GM23338 (cell line): ENCODE measurements around the gene CUX1. TPM values are rescaled to one million over a fixed set of nuclear protein-coding genes. Genes with fewer than 3 reads are reported as not detected.

ENCODE experiments used
- ATAC-seq: fragments of 200-7000 bp; cut with Tn5 transposase; 3 replicates; pipeline ENCODE4 v1.9.1; 2020
- DNase-seq: peaks from one replicate; pipeline ENCODE4 v3.0.0-alpha.2; 2015; ENCODE audit warnings: low spot score
- H2AFZ ChIP-seq: fragments of 200-600 bp; sonication (generic); 2 replicates; pipeline ENCODE4 v1.8.0; 2016; ENCODE audit warnings: antibody characterized with exemption, mild to moderate bottlenecking, moderate library complexity
- H3F3A ChIP-seq: fragments of 200-600 bp; sonication (generic); replicated peaks from 2 replicates; pipeline ENCODE4 v1.8.0; 2017; ENCODE audit warnings: antibody characterized with exemption, mixed run types, low read depth
- H3K27ac ChIP-seq: fragments of 200-600 bp; sonication (generic); 2 replicates; pipeline ENCODE4 v1.6.1; 2016; ENCODE audit warnings: low read depth
- H3K27me3 ChIP-seq: fragments of 200-600 bp; sonication (generic); 2 replicates; pipeline ENCODE4 v1.8.0; 2016; ENCODE audit warnings: mild to moderate bottlenecking, mixed run types, moderate library complexity; ENCODE audit not compliant: insufficient read depth
- H3K36me3 ChIP-seq: fragments of 200-600 bp; sonication (generic); 2 replicates; pipeline ENCODE4 v1.8.0; 2016; ENCODE audit warnings: mild to moderate bottlenecking; ENCODE audit not compliant: insufficient read depth
- H3K4me1 ChIP-seq: fragments of 200-600 bp; sonication (generic); 2 replicates; pipeline ENCODE4 v1.8.0; 2016; ENCODE audit warnings: mild to moderate bottlenecking, moderate library complexity; ENCODE audit not compliant: insufficient read depth
- H3K4me2 ChIP-seq: fragments of 200-600 bp; sonication (generic); 2 replicates; pipeline ENCODE4 v1.7.1; 2017; ENCODE audit warnings: mixed run types
- H3K4me3 ChIP-seq: fragments of 200-600 bp; sonication (generic); 2 replicates; pipeline ENCODE4 v1.6.1; 2016; ENCODE audit warnings: mixed run types
- H3K79me2 ChIP-seq: fragments of 200-600 bp; sonication (generic); replicated peaks from 2 replicates; pipeline ENCODE4 v1.8.0; 2017; ENCODE audit warnings: mild to moderate bottlenecking; ENCODE audit not compliant: insufficient read depth
- H3K9me2 ChIP-seq: fragments of 200-600 bp; sonication (generic); 2 replicates; pipeline ENCODE4 v1.8.0; 2017; ENCODE audit not compliant: insufficient read depth
- H4K20me1 ChIP-seq: fragments of 200-600 bp; sonication (generic); replicated peaks from 2 replicates; pipeline ENCODE4 v1.8.0; 2017; ENCODE audit warnings: mild to moderate bottlenecking; ENCODE audit not compliant: insufficient read depth
- H3K27ac Mint-ChIP-seq: 2 replicates; pipeline ENCODE4 v1.8.0; 2020; ENCODE audit warnings: inconsistent platforms, mild to moderate bottlenecking, moderate library complexity, mixed read lengths
- H3K27me3 Mint-ChIP-seq: 3 replicates; pipeline ENCODE4 v1.8.0; 2022; ENCODE audit warnings: low read depth, mild to moderate bottlenecking, moderate library complexity, mixed read lengths, inconsistent platforms; ENCODE audit not compliant: insufficient read depth, poor library complexity
- H3K36me3 Mint-ChIP-seq: 3 replicates; pipeline ENCODE4 v1.8.0; 2021; ENCODE audit warnings: low read depth, mild to moderate bottlenecking, inconsistent platforms, moderate library complexity, mixed read lengths
- H3K4me1 Mint-ChIP-seq: 3 replicates; pipeline ENCODE4 v1.8.0; 2020; ENCODE audit warnings: mild to moderate bottlenecking, inconsistent platforms, mixed read lengths
- H3K4me3 Mint-ChIP-seq: 3 replicates; pipeline ENCODE4 v1.8.0; 2021; ENCODE audit warnings: moderate library complexity, mild to moderate bottlenecking, inconsistent platforms, mixed read lengths
- H3K9me3 Mint-ChIP-seq: 3 replicates; pipeline ENCODE4 v1.8.0; 2020; ENCODE audit warnings: moderate library complexity, mild to moderate bottlenecking, inconsistent platforms, mixed read lengths
- CREB1 ChIP-seq: fragments of 250-450 bp; sonication (Bioruptor Pico); IDR thresholded peaks from 2 replicates; pipeline ENCODE4 v1.5.0; 2020; ENCODE audit warnings: low read depth, mild to moderate bottlenecking, moderate library complexity
- CTCF ChIP-seq, 2 experiments: fragments of 200-600 bp in 1 of 2; sonication (generic) in 1 of 2; conservative IDR thresholded peaks; 2 replicates each; pipeline versions ENCODE4 v1.5.1 to v1.6.1; 2016 to 2017; ENCODE audit warnings: antibody characterized with exemption in 2 of 2, low read depth in 2 of 2, mild to moderate bottlenecking in 2 of 2, moderate library complexity in 1 of 2
- ETS1 ChIP-seq: IDR thresholded peaks from 2 replicates; pipeline ENCODE4 v1.6.1; 2016; ENCODE audit warnings: antibody characterized with exemption
- NANOG ChIP-seq: IDR thresholded peaks from 2 replicates; pipeline ENCODE4 v1.6.1; 2016; ENCODE audit warnings: antibody characterized with exemption, borderline replicate concordance
- STAT1 ChIP-seq: IDR thresholded peaks from one replicate; pipeline ENCODE4 v1.6.1; 2016; ENCODE audit warnings: antibody characterized with exemption; ENCODE audit not compliant: unreplicated experiment
- ZNF114 ChIP-seq: fragments of 250-450 bp; sonication (Bioruptor Pico); IDR thresholded peaks from 2 replicates; pipeline ENCODE4 v1.5.0; 2020; ENCODE audit warnings: mild to moderate bottlenecking, moderate library complexity
- ZNF331 ChIP-seq: fragments of 250-450 bp; sonication (Bioruptor Pico); IDR thresholded peaks from 2 replicates; pipeline ENCODE4 v1.5.0; 2020; ENCODE audit warnings: low read depth, mild to moderate bottlenecking, moderate library complexity
- polyA plus RNA-seq: library from polyadenylated mRNA; unstranded; fragments of >200 nt; fragmentation: Nextera tagmentation; extraction: Ambion mirVana; gene quantifications from 2 replicates; pipeline ENCODE4 v1.2.1, GENCODE V29; 2016
- total RNA-seq: library from RNA; depleted of rRNA; stranded (reverse); fragments of >200 nt; shearing (Covaris generic); gene quantifications from 2 replicates; pipeline ENCODE4 v1.2.3, GENCODE V29; 2014
- TF ChIP-seq, protein P1 (sequence below): IDR thresholded peaks from one replicate; pipeline ENCODE4 v1.6.1; 2018; ENCODE audit warnings: antibody characterized with exemption; ENCODE audit not compliant: unreplicated experiment

The CUX1 gene
- total and polyA plus RNA-seq, 2 experiments from 2014 or later = 49.9 to 64.0 TPM

- TF ChIP-seq, protein P1, sequence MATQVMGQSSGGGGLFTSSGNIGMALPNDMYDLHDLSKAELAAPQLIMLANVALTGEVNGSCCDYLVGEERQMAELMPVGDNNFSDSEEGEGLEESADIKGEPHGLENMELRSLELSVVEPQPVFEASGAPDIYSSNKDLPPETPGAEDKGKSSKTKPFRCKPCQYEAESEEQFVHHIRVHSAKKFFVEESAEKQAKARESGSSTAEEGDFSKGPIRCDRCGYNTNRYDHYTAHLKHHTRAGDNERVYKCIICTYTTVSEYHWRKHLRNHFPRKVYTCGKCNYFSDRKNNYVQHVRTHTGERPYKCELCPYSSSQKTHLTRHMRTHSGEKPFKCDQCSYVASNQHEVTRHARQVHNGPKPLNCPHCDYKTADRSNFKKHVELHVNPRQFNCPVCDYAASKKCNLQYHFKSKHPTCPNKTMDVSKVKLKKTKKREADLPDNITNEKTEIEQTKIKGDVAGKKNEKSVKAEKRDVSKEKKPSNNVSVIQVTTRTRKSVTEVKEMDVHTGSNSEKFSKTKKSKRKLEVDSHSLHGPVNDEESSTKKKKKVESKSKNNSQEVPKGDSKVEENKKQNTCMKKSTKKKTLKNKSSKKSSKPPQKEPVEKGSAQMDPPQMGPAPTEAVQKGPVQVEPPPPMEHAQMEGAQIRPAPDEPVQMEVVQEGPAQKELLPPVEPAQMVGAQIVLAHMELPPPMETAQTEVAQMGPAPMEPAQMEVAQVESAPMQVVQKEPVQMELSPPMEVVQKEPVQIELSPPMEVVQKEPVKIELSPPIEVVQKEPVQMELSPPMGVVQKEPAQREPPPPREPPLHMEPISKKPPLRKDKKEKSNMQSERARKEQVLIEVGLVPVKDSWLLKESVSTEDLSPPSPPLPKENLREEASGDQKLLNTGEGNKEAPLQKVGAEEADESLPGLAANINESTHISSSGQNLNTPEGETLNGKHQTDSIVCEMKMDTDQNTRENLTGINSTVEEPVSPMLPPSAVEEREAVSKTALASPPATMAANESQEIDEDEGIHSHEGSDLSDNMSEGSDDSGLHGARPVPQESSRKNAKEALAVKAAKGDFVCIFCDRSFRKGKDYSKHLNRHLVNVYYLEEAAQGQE = no peak
- no peak for TF ChIP-seq CREB1 (CRISPR knock-in tag)
- no peak for TF ChIP-seq ZNF331 (CRISPR knock-in tag)
- no peak for TF ChIP-seq CTCF (conservative IDR thresholded peaks at IDR 0.05; ENCODE audit: low read depth in 2 of 2)
Observed at GRCh38 chr7:102150266-102150665, 332.8 kb downstream of the CUX1 start (continued).

DNA sequence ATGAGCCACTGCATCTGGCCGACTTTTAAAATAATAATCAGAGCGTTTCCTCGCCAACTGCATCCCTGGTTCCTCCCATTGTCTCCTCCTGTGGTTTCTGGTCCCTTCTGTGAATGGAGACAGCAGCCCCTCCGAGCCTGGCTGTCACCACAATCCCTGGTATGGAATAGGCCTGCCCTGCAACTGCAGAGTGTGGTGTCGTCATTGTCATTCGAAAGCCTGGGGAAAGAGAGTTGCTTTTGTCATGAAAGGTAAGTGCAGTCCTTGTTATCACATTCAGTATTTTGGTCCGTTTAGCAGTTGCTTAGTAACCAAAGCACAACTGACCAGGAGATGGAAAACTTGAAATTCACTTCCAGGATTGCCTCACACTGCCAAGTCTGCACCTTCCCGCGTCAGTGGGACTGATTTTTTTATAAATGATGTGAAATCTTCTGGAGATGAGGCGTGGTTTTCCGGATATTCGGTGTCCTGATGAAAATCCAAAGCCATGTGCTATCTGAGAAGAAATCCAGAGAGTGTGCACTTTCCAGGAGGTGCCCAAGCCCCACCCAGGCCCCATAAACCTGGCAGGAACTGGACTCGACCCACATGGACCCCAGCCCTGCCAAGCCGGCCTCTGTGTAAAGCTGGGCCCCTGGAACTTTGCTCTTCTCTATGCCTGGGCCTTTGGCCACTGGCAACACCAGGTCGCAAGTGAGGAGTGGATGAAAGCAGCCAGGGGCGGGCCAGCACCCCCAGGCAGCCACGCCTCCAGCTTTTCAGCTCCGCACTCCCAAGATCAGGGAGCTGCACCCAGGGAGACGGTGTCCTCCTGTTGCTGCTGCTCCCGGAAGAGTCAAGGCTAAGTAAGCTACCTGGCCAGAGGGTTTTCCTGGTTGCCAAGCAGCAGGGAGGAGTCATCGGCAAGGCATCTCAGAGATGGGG is 335.5 kb downstream of the CUX1 start:
- Histone ChIP-seq H3K27me3 (no peaks in the 10 kb centered on the region), H3F3A (peaks cover 6% of the 10 kb centered on the region; the same call in 1 of the 2 replicates), H3K4me2 (peak overlapping the region; percentile 24), H3K36me3 (no peaks in the 10 kb centered on the region), H4K20me1 (no peaks in the 10 kb centered on the region), H3K79me2 (no peaks in the 10 kb centered on the region), H3K4me1 (peaks cover 32% of the 10 kb centered on the region), H3K4me3 (no peak overlapping the region; the same call in 1 of the 2 replicates), H3K27ac (peak overlapping the region; percentile 94), H2AFZ (no peak overlapping the region), H3K9me2 (no peaks in the 10 kb centered on the region)
- Mint-ChIP-seq H3K9me3 (no peaks in the 10 kb centered on the region), H3K4me3 (peak overlapping the region; percentile 35), H3K27ac (peak overlapping the region; percentile 96), H3K4me1 (peaks cover 33% of the 10 kb centered on the region), H3K27me3 (peaks cover 8% of the 10 kb centered on the region), H3K36me3 (peaks cover 8% of the 10 kb centered on the region)
- TF ChIP-seq CREB1 (CRISPR knock-in tag) = peak; percentile 70
- no peak for TF ChIP-seq ZNF114
- DNase-seq = peak; percentile 95
- peak; percentile 82 for ATAC-seq

- Histone ChIP-seq H3K79me2 (no peaks in the 10 kb centered on the region), H2AFZ (no peak overlapping the region), H3K27ac (peak overlapping the region; percentile 94), H3K4me3 (no peak overlapping the region; the same call in 1 of the 2 replicates), H4K20me1 (no peaks in the 10 kb centered on the region), H3K4me1 (peaks cover 32% of the 10 kb centered on the region), H3K36me3 (no peaks in the 10 kb centered on the region), H3K4me2 (peak overlapping the region; percentile 24), H3F3A (peaks cover 6% of the 10 kb centered on the region; the same call in 1 of the 2 replicates), H3K9me2 (no peaks in the 10 kb centered on the region), H3K27me3 (no peaks in the 10 kb centered on the region)
- Mint-ChIP-seq H3K9me3 (no peaks in the 10 kb centered on the region), H3K4me3 (no peak overlapping the region), H3K4me1 (peaks cover 33% of the 10 kb centered on the region), H3K27me3 (peaks cover 8% of the 10 kb centered on the region), H3K27ac (peak overlapping the region; percentile 96), H3K36me3 (peaks cover 15% of the 10 kb centered on the region)
- ATAC-seq (peak; percentile 6), DNase-seq (no peak)
- TF ChIP-seq ZNF331 (CRISPR knock-in tag) (no peak), NANOG (no peak), STAT1 (no peak), ETS1 (no peak)
Observed at GRCh38 chr7:102153599-102153946, 336.1 kb downstream of the CUX1 start.
